ENCODE results near the gene ATP6AP1. TPM values are rescaled to one million over a fixed set of nuclear protein-coding genes. Genes with fewer than 3 reads are reported as not detected.
A peak's percentile ranks its signal among the peaks of the same experiment; 100 is the strongest.

ATP6AP1 gene
- total and polyA plus RNA-seq, 3 donors from 2014 or later, result 95.1 to 158 (median 119) TPM

DNA sequence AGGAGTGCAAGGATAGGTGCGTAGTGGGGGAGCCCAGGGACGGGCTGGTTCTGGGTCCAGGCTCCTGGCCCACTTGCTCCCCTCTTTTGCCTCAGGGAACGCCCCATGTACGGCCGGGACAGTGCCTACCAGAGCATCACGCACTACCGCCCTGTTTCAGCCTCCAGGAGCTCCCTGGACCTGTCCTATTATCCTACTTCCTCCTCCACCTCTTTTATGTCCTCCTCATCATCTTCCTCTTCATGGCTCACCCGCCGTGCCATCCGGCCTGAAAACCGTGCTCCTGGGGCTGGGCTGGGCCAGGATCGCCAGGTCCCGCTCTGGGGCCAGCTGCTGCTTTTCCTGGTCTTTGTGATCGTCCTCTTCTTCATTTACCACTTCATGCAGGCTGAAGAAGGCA is 47.7 kb upstream of the ATP6AP1 start:
- Histone ChIP-seq H3K27me3 (no peaks in the 10 kb centered on the region), H3K36me3 (ENCODE audit: low read depth, missing control alignments) (no peaks in the 10 kb centered on the region), H3K27ac (peak overlapping the region; percentile 98 to 99), H3K4me3 (no peak overlapping the region), H3K4me1 (peaks cover 11% of the 10 kb centered on the region), H3K9me3 (no peaks in the 10 kb centered on the region)
- TF ChIP-seq, protein P1, sequence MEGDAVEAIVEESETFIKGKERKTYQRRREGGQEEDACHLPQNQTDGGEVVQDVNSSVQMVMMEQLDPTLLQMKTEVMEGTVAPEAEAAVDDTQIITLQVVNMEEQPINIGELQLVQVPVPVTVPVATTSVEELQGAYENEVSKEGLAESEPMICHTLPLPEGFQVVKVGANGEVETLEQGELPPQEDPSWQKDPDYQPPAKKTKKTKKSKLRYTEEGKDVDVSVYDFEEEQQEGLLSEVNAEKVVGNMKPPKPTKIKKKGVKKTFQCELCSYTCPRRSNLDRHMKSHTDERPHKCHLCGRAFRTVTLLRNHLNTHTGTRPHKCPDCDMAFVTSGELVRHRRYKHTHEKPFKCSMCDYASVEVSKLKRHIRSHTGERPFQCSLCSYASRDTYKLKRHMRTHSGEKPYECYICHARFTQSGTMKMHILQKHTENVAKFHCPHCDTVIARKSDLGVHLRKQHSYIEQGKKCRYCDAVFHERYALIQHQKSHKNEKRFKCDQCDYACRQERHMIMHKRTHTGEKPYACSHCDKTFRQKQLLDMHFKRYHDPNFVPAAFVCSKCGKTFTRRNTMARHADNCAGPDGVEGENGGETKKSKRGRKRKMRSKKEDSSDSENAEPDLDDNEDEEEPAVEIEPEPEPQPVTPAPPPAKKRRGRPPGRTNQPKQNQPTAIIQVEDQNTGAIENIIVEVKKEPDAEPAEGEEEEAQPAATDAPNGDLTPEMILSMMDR (IDR thresholded peaks at IDR 0.05), result no peak
- no peak for TF ChIP-seq POLR2A (IDR thresholded peaks at IDR 0.05)
- intact Hi-C loops (cut with DNase I; ENCODE audit: low total_unique reads), result no loop called here
- 76 to 80% methylated on average over 8 to 10 of the region's 14 CpGs for WGBS, 2 donors
- no peak for DNase-seq

DNA sequence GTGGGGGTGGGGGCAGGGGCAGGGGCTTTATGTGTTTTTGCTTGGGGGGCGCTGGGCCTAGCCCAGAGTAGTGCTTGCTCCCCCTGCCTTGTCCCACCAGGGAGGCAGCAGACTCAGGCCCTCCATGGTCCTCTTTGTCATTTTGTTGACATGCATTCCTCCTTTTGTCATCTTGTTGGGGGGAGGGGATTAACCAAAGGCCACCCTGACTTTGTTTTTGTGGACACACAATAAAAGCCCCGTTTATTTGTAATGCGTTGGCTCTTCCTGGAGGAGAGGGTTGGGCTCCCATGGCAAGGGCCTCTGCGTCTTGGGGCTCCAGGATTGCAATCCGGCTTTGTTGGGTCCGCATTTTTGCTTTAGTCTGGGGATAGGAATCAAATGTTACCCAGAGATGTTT is 47.2 kb upstream of the ATP6AP1 start:
- H3K27me3 ChIP-seq, result no peaks in the 10 kb centered on the region
- TF ChIP-seq POLR2A (IDR thresholded peaks at IDR 0.05), result no peak
- TF ChIP-seq, protein P1 (IDR thresholded peaks at IDR 0.05), result no peak
- no peaks in the 10 kb centered on the region for H3K36me3 ChIP-seq (ENCODE audit: low read depth, missing control alignments)
- H3K4me1 ChIP-seq, result peaks cover 11% of the 10 kb centered on the region
- WGBS, 2 donors, result 67 to 93% methylated on average over 3 to 6 of the region's 6 CpGs
- DNase-seq, result no peak
- no peaks in the 10 kb centered on the region for H3K9me3 ChIP-seq
- intact Hi-C loops (cut with DNase I; ENCODE audit: low total_unique reads), result no loop called here
- H3K27ac ChIP-seq, result no peak overlapping the region
- H3K4me3 ChIP-seq, result no peak overlapping the region

DNA sequence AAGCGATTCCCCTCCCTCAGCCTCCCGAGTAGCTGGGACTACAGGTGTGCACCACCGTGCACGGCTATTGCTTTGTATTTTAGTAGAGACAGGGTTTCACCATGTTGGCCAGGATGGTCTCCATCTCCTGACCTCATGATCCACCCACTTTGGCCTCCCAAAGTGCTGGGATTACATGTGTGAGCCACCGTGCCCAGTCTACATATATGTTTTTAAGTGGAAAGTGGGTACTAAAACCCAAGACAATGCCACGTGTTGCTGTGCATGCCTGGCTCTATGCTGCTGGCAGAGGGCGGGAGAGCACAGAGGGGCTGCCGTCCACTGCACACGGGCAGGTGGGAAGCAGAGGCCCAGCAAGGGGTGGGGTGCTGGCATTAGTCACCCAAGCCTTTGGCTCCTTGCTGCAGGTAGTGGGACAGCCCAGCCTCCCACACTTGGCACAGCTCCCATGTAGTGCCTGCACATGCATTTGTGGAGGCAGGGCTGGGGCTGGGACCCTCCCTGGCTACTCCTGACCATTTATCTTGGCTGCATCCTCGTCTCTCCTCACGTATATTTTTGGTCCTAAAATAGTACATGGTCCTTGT is 45.9 kb upstream of the ATP6AP1 start:
- H3K27ac ChIP-seq, result no peak overlapping the region

DNA sequence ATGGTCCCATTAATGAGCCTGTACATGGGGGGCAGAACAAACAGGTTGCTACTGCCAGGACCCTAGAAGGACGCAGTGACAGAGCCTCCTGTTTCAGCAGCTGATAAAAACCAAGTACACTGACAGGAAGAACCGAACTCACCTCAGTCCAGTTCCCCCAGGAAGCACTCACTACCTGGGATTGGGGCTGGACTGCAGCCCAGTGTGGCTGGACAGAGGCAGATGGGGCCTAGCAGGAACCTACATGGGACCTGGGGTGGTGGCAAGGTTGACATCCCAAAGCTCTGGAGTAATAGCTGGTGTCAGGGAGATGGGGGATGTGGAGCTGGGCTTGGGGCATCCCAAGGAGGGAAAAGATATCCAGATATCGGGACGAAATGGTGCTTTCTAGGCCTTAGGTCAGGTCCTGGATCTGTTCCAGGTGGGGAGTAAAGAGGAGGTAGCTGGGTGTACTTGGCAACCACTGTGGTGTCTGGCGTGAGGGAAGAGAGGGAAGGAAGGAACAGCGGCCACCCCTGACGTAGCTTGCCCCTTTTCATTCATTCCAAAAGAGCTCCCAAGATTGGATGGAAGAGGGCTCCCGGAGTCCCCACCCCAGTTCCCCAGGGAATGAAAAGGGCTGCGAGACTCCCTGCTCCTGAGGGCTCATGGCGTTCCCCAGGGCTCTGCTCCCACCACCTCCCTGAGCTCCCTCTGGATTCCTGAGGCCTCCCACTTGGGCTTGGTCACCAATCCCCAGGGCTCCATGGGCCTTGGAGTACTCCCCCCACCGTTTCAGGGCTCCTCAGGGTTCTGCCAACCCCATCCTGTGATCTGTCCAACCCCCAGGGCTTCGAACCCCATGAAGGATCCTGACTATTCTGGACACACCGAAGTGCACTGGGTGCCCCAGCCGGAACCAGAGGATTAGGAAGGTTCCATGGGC is 44.9 kb upstream of the ATP6AP1 start:
- H3K4me3 ChIP-seq, result no peak overlapping the region
- H3K27me3 ChIP-seq, result no peaks in the 10 kb centered on the region
- no peak overlapping the region for H3K27ac ChIP-seq
- TF ChIP-seq, protein P1 (IDR thresholded peaks at IDR 0.05), result no peak
- no peak for TF ChIP-seq POLR2A (IDR thresholded peaks at IDR 0.05)
- 12 to 47% methylated on average over 3 to 13 of the region's 14 CpGs for WGBS, 2 donors
- no peak for DNase-seq
- intact Hi-C loops (cut with DNase I; ENCODE audit: low total_unique reads), result no loop called here
- H3K4me1 ChIP-seq, result peaks cover 11% of the 10 kb centered on the region
- no peaks in the 10 kb centered on the region for H3K9me3 ChIP-seq
- H3K36me3 ChIP-seq (ENCODE audit: low read depth, missing control alignments), result no peaks in the 10 kb centered on the region

More for the DNA sequence above, 45.9 kb upstream of the ATP6AP1 start:
- Histone ChIP-seq H3K4me3 (no peak overlapping the region), H3K4me1 (peaks cover 11% of the 10 kb centered on the region), H3K27me3 (no peaks in the 10 kb centered on the region), H3K36me3 (ENCODE audit: low read depth, missing control alignments) (no peaks in the 10 kb centered on the region), H3K9me3 (no peaks in the 10 kb centered on the region)
- intact Hi-C loops (cut with DNase I; ENCODE audit: low total_unique reads), result no loop called here
- TF ChIP-seq POLR2A (IDR thresholded peaks at IDR 0.05), result no peak
- TF ChIP-seq, protein P1 (IDR thresholded peaks at IDR 0.05), result no peak
- WGBS, 2 donors, result 64 to 100% methylated on average over 4 to 6 of the region's 11 CpGs
- no peak for DNase-seq

Data from testis (tissue), 3 donors.